Fibroblast of mammary gland (primary cell): ENCODE measurements around the gene TMEM121B.

ENCODE experiments used
- DNase-seq: peaks from one replicate; pipeline ENCODE4 v3.0.0-alpha.2; 2010; ENCODE audit warnings: low read depth
- H3K4me3 ChIP-seq: 2 replicates; pipeline ENCODE4 v1.5.1; 2011; ENCODE audit warnings: low read depth, mild to moderate bottlenecking, low read length, moderate library complexity; ENCODE audit not compliant: control insufficient read depth
- TF ChIP-seq, protein P1 (sequence below): conservative IDR thresholded peaks from 2 replicates; pipeline ENCODE4 v1.5.1; 2011; ENCODE audit warnings: low read depth, low read length, inconsistent platforms; ENCODE audit not compliant: control insufficient read depth, insufficient read depth

Gene TMEM121B

GRCh38 chr22:17108256-17109112 is 12.7 kb downstream of the TMEM121B start:
- TF ChIP-seq, protein P1, sequence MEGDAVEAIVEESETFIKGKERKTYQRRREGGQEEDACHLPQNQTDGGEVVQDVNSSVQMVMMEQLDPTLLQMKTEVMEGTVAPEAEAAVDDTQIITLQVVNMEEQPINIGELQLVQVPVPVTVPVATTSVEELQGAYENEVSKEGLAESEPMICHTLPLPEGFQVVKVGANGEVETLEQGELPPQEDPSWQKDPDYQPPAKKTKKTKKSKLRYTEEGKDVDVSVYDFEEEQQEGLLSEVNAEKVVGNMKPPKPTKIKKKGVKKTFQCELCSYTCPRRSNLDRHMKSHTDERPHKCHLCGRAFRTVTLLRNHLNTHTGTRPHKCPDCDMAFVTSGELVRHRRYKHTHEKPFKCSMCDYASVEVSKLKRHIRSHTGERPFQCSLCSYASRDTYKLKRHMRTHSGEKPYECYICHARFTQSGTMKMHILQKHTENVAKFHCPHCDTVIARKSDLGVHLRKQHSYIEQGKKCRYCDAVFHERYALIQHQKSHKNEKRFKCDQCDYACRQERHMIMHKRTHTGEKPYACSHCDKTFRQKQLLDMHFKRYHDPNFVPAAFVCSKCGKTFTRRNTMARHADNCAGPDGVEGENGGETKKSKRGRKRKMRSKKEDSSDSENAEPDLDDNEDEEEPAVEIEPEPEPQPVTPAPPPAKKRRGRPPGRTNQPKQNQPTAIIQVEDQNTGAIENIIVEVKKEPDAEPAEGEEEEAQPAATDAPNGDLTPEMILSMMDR, result no peak
- H3K4me3 ChIP-seq, result no peak overlapping the region
- DNase-seq, result no peak

GRCh38 chr22:17107547-17107810 is 13.7 kb downstream of the TMEM121B start:
- TF ChIP-seq, protein P1, result no peak
- H3K4me3 ChIP-seq, result no peak overlapping the region
- DNase-seq, result no peak

- no peak for DNase-seq
- H3K4me3 ChIP-seq, result no peak overlapping the region
Measured at GRCh38 chr22:17106785-17107546, 14.2 kb downstream of the TMEM121B start.

GRCh38 chr22:17106161-17106784 is 14.9 kb downstream of the TMEM121B start:
- no peak overlapping the region for H3K4me3 ChIP-seq
- TF ChIP-seq, protein P1, result no peak
- no peak for DNase-seq

More at GRCh38 chr22:17106785-17107546, 14.2 kb downstream of the TMEM121B start:
- TF ChIP-seq, protein P1, result no peak

DNA sequence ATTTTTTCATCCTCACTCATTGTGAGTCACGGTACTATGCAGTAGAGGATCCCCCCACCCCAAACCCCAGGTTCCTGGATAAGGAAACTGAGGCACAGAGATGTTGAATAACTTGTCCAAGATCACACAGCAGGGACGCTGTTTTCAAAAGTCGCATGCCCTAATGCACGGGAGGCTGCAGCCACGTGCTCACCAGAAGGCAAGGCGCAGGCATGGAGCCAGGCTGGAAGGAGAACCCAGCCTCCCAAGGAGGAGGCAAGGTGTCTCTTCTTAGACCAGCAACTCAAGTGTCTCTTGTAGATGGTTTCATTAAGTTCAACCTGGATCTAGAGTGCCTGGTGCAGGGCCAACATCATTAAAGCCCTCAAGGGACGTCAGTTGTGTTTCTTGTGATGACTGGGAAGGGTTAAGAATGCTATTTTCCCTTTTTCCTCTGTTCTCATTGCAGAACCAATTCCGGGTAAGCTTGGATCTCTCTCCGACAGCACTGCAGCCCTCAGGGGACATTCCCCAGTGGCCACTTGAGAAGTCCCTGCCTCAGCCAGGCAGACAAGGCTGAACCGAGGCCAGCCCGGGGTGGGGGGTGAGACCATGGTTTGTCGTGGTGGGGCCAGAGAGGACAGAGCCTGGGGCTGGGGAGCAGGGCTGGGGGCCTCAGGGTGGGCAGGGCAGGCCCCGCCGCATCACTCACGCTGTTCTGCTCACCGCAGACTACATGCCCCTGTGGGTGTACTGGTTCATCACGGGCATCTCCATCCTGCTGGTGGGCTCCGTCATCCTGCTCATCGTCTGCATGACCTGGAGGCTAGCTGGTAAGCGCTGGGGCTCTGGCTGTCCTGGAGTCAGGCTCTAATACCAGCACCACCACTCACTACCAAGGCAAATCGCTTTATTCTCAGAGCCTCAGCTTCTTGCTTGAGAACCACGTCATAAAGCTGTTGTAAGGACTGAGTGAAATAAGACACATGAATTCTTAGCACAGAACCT is 15.7 kb downstream of the TMEM121B start:
- TF ChIP-seq, protein P1, result no peak
- DNase-seq, result no peak

GRCh38 chr22:17104336-17104935 is 16.7 kb downstream of the TMEM121B start:
- no peak overlapping the region for H3K4me3 ChIP-seq
- DNase-seq, result no peak
- TF ChIP-seq, protein P1, result no peak

More for the DNA sequence above, 15.7 kb downstream of the TMEM121B start:
- no peak overlapping the region for H3K4me3 ChIP-seq
